ENCODE results near the gene ATP1A1. TPM values are rescaled to one million over a fixed set of nuclear protein-coding genes. Genes with fewer than 3 reads are reported as not detected.

The ATP1A1 gene
- total and polyA plus RNA-seq, 2 experiments from 2014 or later: 117 to 202 TPM

DNA sequence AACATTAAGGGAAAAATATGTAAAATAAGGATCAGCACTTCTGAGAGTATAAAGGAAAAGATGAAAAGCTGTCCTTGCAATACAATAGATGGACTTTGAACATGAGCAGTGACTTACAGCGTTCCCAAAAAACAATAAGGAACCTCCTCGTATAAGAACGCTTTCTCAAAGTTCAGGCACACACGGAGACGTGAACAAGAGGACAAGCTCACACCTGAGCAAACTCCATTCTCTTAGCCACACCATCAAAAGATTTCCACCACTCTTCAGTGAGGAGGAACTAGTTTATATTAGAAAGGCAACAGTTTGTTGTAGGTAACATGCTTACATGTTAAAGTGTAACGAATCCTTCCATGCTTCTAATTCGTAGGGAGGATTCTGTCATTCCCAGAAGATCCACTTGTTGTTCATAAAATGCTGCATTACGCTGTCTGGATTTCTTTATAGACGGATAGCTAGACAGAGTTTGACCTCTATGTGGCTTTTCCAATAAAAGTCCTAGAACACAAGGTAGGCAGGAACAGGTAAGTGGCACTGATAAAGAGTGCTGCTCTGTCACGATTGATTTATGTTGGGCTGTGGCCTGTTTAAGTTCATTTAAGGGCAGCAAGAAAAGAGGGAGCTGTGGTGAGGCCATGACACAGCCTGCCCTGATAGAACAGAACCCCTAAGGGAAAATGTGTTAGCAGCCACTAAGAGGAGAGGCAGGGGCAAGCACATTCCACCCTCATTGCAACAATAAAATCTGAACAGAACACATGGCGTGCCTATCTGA lies 37.0 kb upstream of the ATP1A1 start:
- Mint-ChIP-seq H3K9me3 (no peaks in the 10 kb centered on the region; the same call in 2 of the 3 replicates), H3K36me3 (ENCODE audit: low read depth) (no peaks in the 10 kb centered on the region), H3K4me1 (peaks cover 24% of the 10 kb centered on the region), H3K4me3 (no peak overlapping the region), H3K27me3 (ENCODE audit: insufficient read depth, low read depth, poor library complexity) (peaks cover 4% of the 10 kb centered on the region), H3K27ac (peak overlapping the region; percentile 23; the same call in 1 of the 2 replicates)
- H3K4me1 ChIP-seq (ENCODE audit: insufficient read depth): peaks cover 13% of the 10 kb centered on the region
- H3K27me3 ChIP-seq (ENCODE audit: insufficient read depth): no peaks in the 10 kb centered on the region
- H2AFZ ChIP-seq: peak overlapping the region; percentile 85
- H4K20me1 ChIP-seq (replicated peaks; ENCODE audit: insufficient read depth): no peaks in the 10 kb centered on the region
- H3K79me2 ChIP-seq (replicated peaks; ENCODE audit: insufficient read depth): no peaks in the 10 kb centered on the region
- no peak overlapping the region for H3K27ac ChIP-seq (ENCODE audit: low read depth)
- no peak overlapping the region for H3K4me3 ChIP-seq
- TF ChIP-seq EZH2phosphoT487 (IDR thresholded peaks at IDR 0.05; ENCODE audit: unreplicated experiment): no peak
- H3K9me2 ChIP-seq (ENCODE audit: insufficient read depth): 0 out of 2 replicates have a peak, but pooled peaks cover 3% of the 10 kb centered on the region
- H3K36me3 ChIP-seq (ENCODE audit: insufficient read depth): no peaks in the 10 kb centered on the region
- H3F3A ChIP-seq (replicated peaks; ENCODE audit: low read depth): no peaks in the 10 kb centered on the region
- DNase-seq (ENCODE audit: low spot score) (no peak), ATAC-seq (no peak)
- H3K4me2 ChIP-seq: peak overlapping the region; percentile 16; the same call in 1 of the 2 replicates

DNA sequence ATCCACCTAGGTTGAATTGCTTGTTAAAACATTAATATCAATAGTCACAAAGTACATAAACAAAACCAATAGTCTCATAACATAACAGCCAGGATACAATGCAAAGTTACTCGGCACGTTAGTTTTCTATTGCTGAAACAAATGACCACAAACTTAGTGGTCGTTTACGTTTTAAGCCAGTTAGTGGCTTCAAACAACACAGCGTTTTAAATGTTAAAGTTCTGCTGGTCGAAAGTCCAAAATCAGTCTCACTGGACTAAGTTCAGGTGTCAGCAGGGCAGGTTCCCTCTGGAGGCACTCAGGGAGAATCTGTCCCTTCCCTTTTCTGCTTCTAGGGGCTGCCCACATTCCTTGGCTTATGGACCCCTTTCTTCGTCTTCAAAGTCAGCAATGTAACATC lies 35.6 kb upstream of the ATP1A1 start:
- no peak for DNase-seq (ENCODE audit: low spot score)
- no peak overlapping the region for H3K4me3 ChIP-seq
- H3K4me1 ChIP-seq (ENCODE audit: insufficient read depth): peaks cover 13% of the 10 kb centered on the region
- H3K4me2 ChIP-seq: no peak overlapping the region
- no peak overlapping the region for H3K27ac ChIP-seq (ENCODE audit: low read depth)
- Mint-ChIP-seq H3K9me3 (no peaks in the 10 kb centered on the region; the same call in 2 of the 3 replicates), H3K4me1 (peaks cover 24% of the 10 kb centered on the region), H3K27me3 (ENCODE audit: insufficient read depth, low read depth, poor library complexity) (peaks cover 4% of the 10 kb centered on the region), H3K4me3 (no peak overlapping the region), H3K36me3 (ENCODE audit: low read depth) (no peaks in the 10 kb centered on the region), H3K27ac (no peak overlapping the region)
- no peak for ATAC-seq
- no peaks in the 10 kb centered on the region for H3F3A ChIP-seq (replicated peaks; ENCODE audit: low read depth)
- 0 out of 2 replicates have a peak, but pooled peaks cover 3% of the 10 kb centered on the region for H3K9me2 ChIP-seq (ENCODE audit: insufficient read depth)
- H3K79me2 ChIP-seq (replicated peaks; ENCODE audit: insufficient read depth): no peaks in the 10 kb centered on the region
- H3K36me3 ChIP-seq (ENCODE audit: insufficient read depth): no peaks in the 10 kb centered on the region
- H3K27me3 ChIP-seq (ENCODE audit: insufficient read depth): no peaks in the 10 kb centered on the region
- no peaks in the 10 kb centered on the region for H4K20me1 ChIP-seq (replicated peaks; ENCODE audit: insufficient read depth)
- no peak overlapping the region for H2AFZ ChIP-seq
- TF ChIP-seq, protein P1, sequence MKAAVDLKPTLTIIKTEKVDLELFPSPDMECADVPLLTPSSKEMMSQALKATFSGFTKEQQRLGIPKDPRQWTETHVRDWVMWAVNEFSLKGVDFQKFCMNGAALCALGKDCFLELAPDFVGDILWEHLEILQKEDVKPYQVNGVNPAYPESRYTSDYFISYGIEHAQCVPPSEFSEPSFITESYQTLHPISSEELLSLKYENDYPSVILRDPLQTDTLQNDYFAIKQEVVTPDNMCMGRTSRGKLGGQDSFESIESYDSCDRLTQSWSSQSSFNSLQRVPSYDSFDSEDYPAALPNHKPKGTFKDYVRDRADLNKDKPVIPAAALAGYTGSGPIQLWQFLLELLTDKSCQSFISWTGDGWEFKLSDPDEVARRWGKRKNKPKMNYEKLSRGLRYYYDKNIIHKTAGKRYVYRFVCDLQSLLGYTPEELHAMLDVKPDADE (IDR thresholded peaks at IDR 0.05): no peak
- no peak for TF ChIP-seq EZH2phosphoT487 (IDR thresholded peaks at IDR 0.05; ENCODE audit: unreplicated experiment)
- TF ChIP-seq JUNB (IDR thresholded peaks at IDR 0.05; ENCODE audit: unreplicated experiment): no peak
- TF ChIP-seq POLR2AphosphoS5 (IDR thresholded peaks at IDR 0.05; ENCODE audit: low read depth): no peak
- TF ChIP-seq NANOG (IDR thresholded peaks at IDR 0.05; ENCODE audit: borderline replicate concordance): no peak
- no peak for TF ChIP-seq EZH2 (IDR thresholded peaks at IDR 0.05; ENCODE audit: low read depth, unreplicated experiment)
- no peak for TF ChIP-seq ZNF331 (CRISPR knock-in tag; IDR thresholded peaks at IDR 0.05; ENCODE audit: low read depth)
- TF ChIP-seq ZNF114 (CRISPR knock-in tag; IDR thresholded peaks at IDR 0.05): no peak
- TF ChIP-seq STAT1 (IDR thresholded peaks at IDR 0.05; ENCODE audit: unreplicated experiment): no peak
- TF ChIP-seq CTCF (conservative IDR thresholded peaks at IDR 0.05; ENCODE audit: low read depth in 2 of 2): no peak
- TF ChIP-seq CREB1 (CRISPR knock-in tag; IDR thresholded peaks at IDR 0.05; ENCODE audit: low read depth): no peak
- TF ChIP-seq, protein P2, sequence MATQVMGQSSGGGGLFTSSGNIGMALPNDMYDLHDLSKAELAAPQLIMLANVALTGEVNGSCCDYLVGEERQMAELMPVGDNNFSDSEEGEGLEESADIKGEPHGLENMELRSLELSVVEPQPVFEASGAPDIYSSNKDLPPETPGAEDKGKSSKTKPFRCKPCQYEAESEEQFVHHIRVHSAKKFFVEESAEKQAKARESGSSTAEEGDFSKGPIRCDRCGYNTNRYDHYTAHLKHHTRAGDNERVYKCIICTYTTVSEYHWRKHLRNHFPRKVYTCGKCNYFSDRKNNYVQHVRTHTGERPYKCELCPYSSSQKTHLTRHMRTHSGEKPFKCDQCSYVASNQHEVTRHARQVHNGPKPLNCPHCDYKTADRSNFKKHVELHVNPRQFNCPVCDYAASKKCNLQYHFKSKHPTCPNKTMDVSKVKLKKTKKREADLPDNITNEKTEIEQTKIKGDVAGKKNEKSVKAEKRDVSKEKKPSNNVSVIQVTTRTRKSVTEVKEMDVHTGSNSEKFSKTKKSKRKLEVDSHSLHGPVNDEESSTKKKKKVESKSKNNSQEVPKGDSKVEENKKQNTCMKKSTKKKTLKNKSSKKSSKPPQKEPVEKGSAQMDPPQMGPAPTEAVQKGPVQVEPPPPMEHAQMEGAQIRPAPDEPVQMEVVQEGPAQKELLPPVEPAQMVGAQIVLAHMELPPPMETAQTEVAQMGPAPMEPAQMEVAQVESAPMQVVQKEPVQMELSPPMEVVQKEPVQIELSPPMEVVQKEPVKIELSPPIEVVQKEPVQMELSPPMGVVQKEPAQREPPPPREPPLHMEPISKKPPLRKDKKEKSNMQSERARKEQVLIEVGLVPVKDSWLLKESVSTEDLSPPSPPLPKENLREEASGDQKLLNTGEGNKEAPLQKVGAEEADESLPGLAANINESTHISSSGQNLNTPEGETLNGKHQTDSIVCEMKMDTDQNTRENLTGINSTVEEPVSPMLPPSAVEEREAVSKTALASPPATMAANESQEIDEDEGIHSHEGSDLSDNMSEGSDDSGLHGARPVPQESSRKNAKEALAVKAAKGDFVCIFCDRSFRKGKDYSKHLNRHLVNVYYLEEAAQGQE (IDR thresholded peaks at IDR 0.05; ENCODE audit: unreplicated experiment): no peak
